Upper lobe of left lung (tissue), 6 donors: ENCODE results near the gene S100A3. TPM values are rescaled to one million over a fixed set of nuclear protein-coding genes. Genes with fewer than 3 reads are reported as not detected.
"Not testable (repeated sequence)": the region's sequence is repeated elsewhere in the genome, so short reads cannot be mapped to it uniquely, and the experiment has no call there.

ENCODE experiments used
- ATAC-seq, 2 donors: fragments of 200-7000 bp; cut with Tn5 transposase; one replicate each; pipeline ENCODE4 v1.9.1; 2022; ENCODE audit warnings: mild to moderate bottlenecking in 2 of 2, moderate library complexity in 2 of 2; ENCODE audit not compliant: low FRiP score in 2 of 2
- DNase-seq, 2 donors: peaks; one replicate each; pipeline ENCODE4 v3.0.0-alpha.2; 2019 to 2020
- H3K27ac ChIP-seq, 4 donors: fragments of 200-600 bp; sonication (generic); one replicate each; pipeline ENCODE4 v1.5.1; 2016 to 2019
- H3K27me3 ChIP-seq, 4 donors: fragments of 200-600 bp; sonication (generic); one replicate each; pipeline ENCODE4 v1.5.1; 2017 to 2019
- H3K36me3 ChIP-seq, 4 donors: fragments of 200-600 bp; sonication (generic); one replicate each; pipeline ENCODE4 v1.5.1; 2016 to 2019
- H3K4me1 ChIP-seq, 4 donors: fragments of 200-600 bp; sonication (generic); one replicate each; pipeline ENCODE4 v1.5.1; 2018 to 2019
- H3K4me3 ChIP-seq, 4 donors: fragments of 200-600 bp; sonication (generic); one replicate each; pipeline ENCODE4 v1.5.1; 2017 to 2019; ENCODE audit warnings: mild to moderate bottlenecking in 2 of 4, moderate library complexity in 1 of 4
- H3K9me3 ChIP-seq, 4 donors: fragments of 200-600 bp; sonication (generic); one replicate each; pipeline ENCODE4 v1.5.1; 2018 to 2019
- CTCF ChIP-seq, 6 experiments: fragments of 450-650 bp in 4 of 6; fragments of 200-600 bp in 2 of 6; sonication (generic) in 2 of 6; IDR thresholded peaks; one replicate each; pipeline ENCODE4 v1.5.1; 2016 to 2019; ENCODE audit warnings: antibody characterized with exemption in 6 of 6
- EP300 ChIP-seq, 4 donors: sonication (generic); formaldehyde crosslinking; IDR thresholded peaks; one replicate each; pipeline ENCODE4 v1.5.1; 2017; ENCODE audit warnings: antibody characterized with exemption in 4 of 4, control low read depth in 2 of 4
- POLR2A ChIP-seq, 4 donors: fragments of 450-650 bp; IDR thresholded peaks; one replicate each; pipeline ENCODE4 v1.5.1; 2016 to 2017; ENCODE audit warnings: antibody characterized with exemption in 4 of 4, mild to moderate bottlenecking in 2 of 4
- POLR2AphosphoS5 ChIP-seq, 2 donors: sonication (generic); formaldehyde crosslinking; IDR thresholded peaks; one replicate each; pipeline ENCODE4 v1.5.1; 2017; ENCODE audit warnings: antibody characterized with exemption in 2 of 2
- WGBS, 2 donors: methylation state at CpG; one replicate each; pipeline ENCODE4 v1.1.5; 2017 to 2018; 5-methylcytosine and 5-hydroxymethylcytosine counted together
- total RNA-seq, 6 donors: library from RNA; depleted of rRNA in 4 of 6; stranded (reverse); fragments of >200 nt in 4 of 6; gene quantifications; one replicate each; pipeline versions ENCODE4 v1.1.0 to v1.2.1, GENCODE V29; 2016 to 2021
- donor health status: DM: no; HTN: no; CAD: no; lungs with moderate emphysema.
- donor health status: DM: no; HTN: yes; CAD: no; lungs with severe emphysema.

S100A3 gene
- total RNA-seq, 6 donors from 2014 or later, result 2.0 to 4.4 (median 2.1) TPM; not detected in 1

- ATAC-seq (peak in 1 of 2 donors; percentile 5), DNase-seq (no peak)
- Histone ChIP-seq H3K4me3 (no peak overlapping the region), H3K4me1 (peaks cover 7 to 16% (median 12%) of the 10 kb centered on the region in 4 donors), H3K36me3 (no peaks in the 10 kb centered on the region), H3K27ac (no peak overlapping the region), H3K9me3 (no peaks in the 10 kb centered on the region), H3K27me3 (no peaks in the 10 kb centered on the region)
- no peak for TF ChIP-seq EP300 (IDR thresholded peaks at IDR 0.05)
- no peak for TF ChIP-seq CTCF (IDR thresholded peaks at IDR 0.05)
- WGBS, 2 donors, result 54 to 57% methylated on average over 4 of the region's 4 CpGs
Observed at GRCh38 chr1:153577138-153577537, 28.1 kb upstream of the S100A3 start.

- H3K27me3 ChIP-seq, H3K4me3 ChIP-seq, H3K27ac ChIP-seq, H3K9me3 ChIP-seq, ATAC-seq, DNase-seq, H3K36me3 ChIP-seq: not testable (repeated sequence)
- peaks cover 7 to 23% (median 14%) of the 10 kb centered on the region in 4 donors for H3K4me1 ChIP-seq
- WGBS, 2 donors, result 76 to 90% methylated on average over 10 of the region's 10 CpGs
Observed at GRCh38 chr1:153575497-153575896, 26.4 kb upstream of the S100A3 start.

GRCh38 chr1:153575081-153575491 lies 26.0 kb upstream of the S100A3 start:
- WGBS, 2 donors, result 96 to 100% methylated on average over 2 to 24 of the region's 35 CpGs
- not testable (repeated sequence) for H3K4me3 ChIP-seq, H3K36me3 ChIP-seq, H3K27me3 ChIP-seq, ATAC-seq, H3K27ac ChIP-seq, H3K9me3 ChIP-seq
- peaks cover 7 to 23% (median 14%) of the 10 kb centered on the region in 4 donors for H3K4me1 ChIP-seq
- peak in 1 of 2 donors; percentile 73 for DNase-seq

GRCh38 chr1:153573351-153573750 lies 24.3 kb upstream of the S100A3 start:
- Histone ChIP-seq H3K27ac (peak overlapping the region; percentile 56 to 73 (median 66)), H3K27me3 (no peaks in the 10 kb centered on the region), H3K9me3 (no peaks in the 10 kb centered on the region), H3K36me3 (no peaks in the 10 kb centered on the region), H3K4me1 (peaks cover 14 to 31% (median 20%) of the 10 kb centered on the region in 4 donors), H3K4me3 (no peak overlapping the region)
- ATAC-seq (no peak), DNase-seq (peak in 1 of 2 donors; percentile 37)
- no peak for TF ChIP-seq POLR2AphosphoS5 (IDR thresholded peaks at IDR 0.05)
- TF ChIP-seq CTCF (IDR thresholded peaks at IDR 0.05), result no peak
- no peak for TF ChIP-seq EP300 (IDR thresholded peaks at IDR 0.05)
- no peak for TF ChIP-seq POLR2A (IDR thresholded peaks at IDR 0.05)
- WGBS, 2 donors, result 60 to 64% methylated on average over 3 of the region's 3 CpGs

- TF ChIP-seq CTCF (IDR thresholded peaks at IDR 0.05) (peak; percentile 74 to 90 (median 78)), POLR2AphosphoS5 (IDR thresholded peaks at IDR 0.05) (peak; percentile 56 to 81), EP300 (IDR thresholded peaks at IDR 0.05) (no peak), POLR2A (IDR thresholded peaks at IDR 0.05) (no peak)
- 10 to 19% methylated on average over 3 of the region's 3 CpGs for WGBS, 2 donors
- H3K27ac ChIP-seq, result peak overlapping the region; percentile 56 to 73 (median 66)
- no peaks in the 10 kb centered on the region for H3K27me3 ChIP-seq
- no peaks in the 10 kb centered on the region for H3K9me3 ChIP-seq
- peaks cover 22 to 39% (median 28%) of the 10 kb centered on the region in 4 donors for H3K4me1 ChIP-seq
- ATAC-seq (peak; percentile 83 to 92), DNase-seq (peak in 1 of 2 donors; percentile 93)
- no peak overlapping the region for H3K4me3 ChIP-seq
- no peaks in the 10 kb centered on the region for H3K36me3 ChIP-seq
Observed at GRCh38 chr1:153572569-153573015, 23.5 kb upstream of the S100A3 start.

- Histone ChIP-seq H3K4me1 (peaks cover 31 to 47% (median 37%) of the 10 kb centered on the region in 4 donors), H3K9me3 (no peaks in the 10 kb centered on the region), H3K27me3 (no peaks in the 10 kb centered on the region), H3K27ac (peak overlapping the region in 3 of 4 donors; percentile 60 to 73 (median 73)), H3K36me3 (no peaks in the 10 kb centered on the region), H3K4me3 (no peak overlapping the region)
- ATAC-seq, result no peak
- no peak for DNase-seq
- TF ChIP-seq POLR2A (IDR thresholded peaks at IDR 0.05) (no peak), EP300 (IDR thresholded peaks at IDR 0.05) (no peak), CTCF (IDR thresholded peaks at IDR 0.05) (no peak), POLR2AphosphoS5 (IDR thresholded peaks at IDR 0.05) (no peak)
- 72% methylated on average over 7 of the region's 7 CpGs for WGBS, 2 donors
Observed at GRCh38 chr1:153571706-153572105, 22.6 kb upstream of the S100A3 start.
